GM23248 (cell line): ENCODE results near the gene SVEP1.

Source experiments
- EZH2 ChIP-seq: fragments of 200-600 bp; sonication (generic); IDR thresholded peaks from 2 replicates; pipeline ENCODE4 v1.6.1; 2018; ENCODE audit warnings: antibody characterized with exemption, mild to moderate bottlenecking; ENCODE audit not compliant: insufficient read depth, poor library complexity, severe bottlenecking
- EZH2phosphoT487 ChIP-seq: fragments of 200-600 bp; sonication (generic); IDR thresholded peaks from 2 replicates; pipeline ENCODE4 v1.6.1; 2018; ENCODE audit warnings: antibody characterized with exemption, moderate library complexity, mild to moderate bottlenecking, low read depth; ENCODE audit not compliant: insufficient read depth

- TF ChIP-seq EZH2phosphoT487 = no peak
- TF ChIP-seq EZH2 = no peak
Observed at GRCh38 chr9:110452227-110452801, 127.2 kb downstream of the SVEP1 start.
